ENCODE measurements around the gene PACS1.

GRCh38 chr11:66231561-66231960 lies 161.5 kb downstream of the PACS1 start:
- TF ChIP-seq POLR2A (IDR thresholded peaks at IDR 0.05) = no peak
- TF ChIP-seq CTCF (IDR thresholded peaks at IDR 0.05) = no peak
- no peak for TF ChIP-seq POLR2AphosphoS5 (IDR thresholded peaks at IDR 0.05)

Measured in breast epithelium (tissue), 3 donors.